ENCODE measurements around the gene HTT. TPM values are rescaled to one million over a fixed set of nuclear protein-coding genes. Genes with fewer than 3 reads are reported as not detected.

The HTT gene
- total and polyA plus RNA-seq, 10 of the 15 experiments (the other 5 are each of a cell fraction or from before 2014, with no cell fraction given), result 3.3 to 113 (median 43.3) TPM

DNA sequence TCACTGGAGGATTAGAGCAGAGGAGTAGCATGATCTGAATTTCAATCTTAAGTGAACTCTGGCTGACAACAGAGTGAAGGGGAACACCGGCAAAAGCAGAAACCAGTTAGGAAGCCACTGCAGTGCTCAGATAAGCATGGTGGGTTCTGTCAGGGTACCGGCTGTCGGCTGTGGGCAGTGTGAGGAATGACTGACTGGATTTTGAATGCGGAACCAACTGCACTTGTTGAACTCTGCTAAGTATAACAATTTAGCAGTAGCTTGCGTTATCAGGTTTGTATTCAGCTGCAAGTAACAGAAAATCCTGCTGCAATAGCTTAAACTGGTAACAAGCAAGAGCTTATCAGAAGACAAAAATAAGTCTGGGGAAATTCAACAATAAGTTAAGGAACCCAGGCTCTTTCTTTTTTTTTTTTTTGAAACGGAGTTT, 5.2 kb downstream of the HTT start (continued):
- TF ChIP-seq, protein P1, sequence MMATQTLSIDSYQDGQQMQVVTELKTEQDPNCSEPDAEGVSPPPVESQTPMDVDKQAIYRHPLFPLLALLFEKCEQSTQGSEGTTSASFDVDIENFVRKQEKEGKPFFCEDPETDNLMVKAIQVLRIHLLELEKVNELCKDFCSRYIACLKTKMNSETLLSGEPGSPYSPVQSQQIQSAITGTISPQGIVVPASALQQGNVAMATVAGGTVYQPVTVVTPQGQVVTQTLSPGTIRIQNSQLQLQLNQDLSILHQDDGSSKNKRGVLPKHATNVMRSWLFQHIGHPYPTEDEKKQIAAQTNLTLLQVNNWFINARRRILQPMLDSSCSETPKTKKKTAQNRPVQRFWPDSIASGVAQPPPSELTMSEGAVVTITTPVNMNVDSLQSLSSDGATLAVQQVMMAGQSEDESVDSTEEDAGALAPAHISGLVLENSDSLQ (IDR thresholded peaks at IDR 0.05), result peak; percentile 74
- TF ChIP-seq, protein P2, sequence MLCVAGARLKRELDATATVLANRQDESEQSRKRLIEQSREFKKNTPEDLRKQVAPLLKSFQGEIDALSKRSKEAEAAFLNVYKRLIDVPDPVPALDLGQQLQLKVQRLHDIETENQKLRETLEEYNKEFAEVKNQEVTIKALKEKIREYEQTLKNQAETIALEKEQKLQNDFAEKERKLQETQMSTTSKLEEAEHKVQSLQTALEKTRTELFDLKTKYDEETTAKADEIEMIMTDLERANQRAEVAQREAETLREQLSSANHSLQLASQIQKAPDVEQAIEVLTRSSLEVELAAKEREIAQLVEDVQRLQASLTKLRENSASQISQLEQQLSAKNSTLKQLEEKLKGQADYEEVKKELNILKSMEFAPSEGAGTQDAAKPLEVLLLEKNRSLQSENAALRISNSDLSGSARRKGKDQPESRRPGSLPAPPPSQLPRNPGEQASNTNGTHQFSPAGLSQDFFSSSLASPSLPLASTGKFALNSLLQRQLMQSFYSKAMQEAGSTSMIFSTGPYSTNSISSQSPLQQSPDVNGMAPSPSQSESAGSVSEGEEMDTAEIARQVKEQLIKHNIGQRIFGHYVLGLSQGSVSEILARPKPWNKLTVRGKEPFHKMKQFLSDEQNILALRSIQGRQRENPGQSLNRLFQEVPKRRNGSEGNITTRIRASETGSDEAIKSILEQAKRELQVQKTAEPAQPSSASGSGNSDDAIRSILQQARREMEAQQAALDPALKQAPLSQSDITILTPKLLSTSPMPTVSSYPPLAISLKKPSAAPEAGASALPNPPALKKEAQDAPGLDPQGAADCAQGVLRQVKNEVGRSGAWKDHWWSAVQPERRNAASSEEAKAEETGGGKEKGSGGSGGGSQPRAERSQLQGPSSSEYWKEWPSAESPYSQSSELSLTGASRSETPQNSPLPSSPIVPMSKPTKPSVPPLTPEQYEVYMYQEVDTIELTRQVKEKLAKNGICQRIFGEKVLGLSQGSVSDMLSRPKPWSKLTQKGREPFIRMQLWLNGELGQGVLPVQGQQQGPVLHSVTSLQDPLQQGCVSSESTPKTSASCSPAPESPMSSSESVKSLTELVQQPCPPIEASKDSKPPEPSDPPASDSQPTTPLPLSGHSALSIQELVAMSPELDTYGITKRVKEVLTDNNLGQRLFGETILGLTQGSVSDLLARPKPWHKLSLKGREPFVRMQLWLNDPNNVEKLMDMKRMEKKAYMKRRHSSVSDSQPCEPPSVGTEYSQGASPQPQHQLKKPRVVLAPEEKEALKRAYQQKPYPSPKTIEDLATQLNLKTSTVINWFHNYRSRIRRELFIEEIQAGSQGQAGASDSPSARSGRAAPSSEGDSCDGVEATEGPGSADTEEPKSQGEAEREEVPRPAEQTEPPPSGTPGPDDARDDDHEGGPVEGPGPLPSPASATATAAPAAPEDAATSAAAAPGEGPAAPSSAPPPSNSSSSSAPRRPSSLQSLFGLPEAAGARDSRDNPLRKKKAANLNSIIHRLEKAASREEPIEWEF (IDR thresholded peaks at IDR 0.05; ENCODE audit: insufficient replicate concordance, low read depth, low read length), result no peak
- TF ChIP-seq RCOR1 (conservative IDR thresholded peaks at IDR 0.05; ENCODE audit: low read depth, low read length), result no peak
- TF ChIP-seq STAT3 (IDR thresholded peaks at IDR 0.05; ENCODE audit: low read depth, low read length), result no peak
- TF ChIP-seq, protein P3, sequence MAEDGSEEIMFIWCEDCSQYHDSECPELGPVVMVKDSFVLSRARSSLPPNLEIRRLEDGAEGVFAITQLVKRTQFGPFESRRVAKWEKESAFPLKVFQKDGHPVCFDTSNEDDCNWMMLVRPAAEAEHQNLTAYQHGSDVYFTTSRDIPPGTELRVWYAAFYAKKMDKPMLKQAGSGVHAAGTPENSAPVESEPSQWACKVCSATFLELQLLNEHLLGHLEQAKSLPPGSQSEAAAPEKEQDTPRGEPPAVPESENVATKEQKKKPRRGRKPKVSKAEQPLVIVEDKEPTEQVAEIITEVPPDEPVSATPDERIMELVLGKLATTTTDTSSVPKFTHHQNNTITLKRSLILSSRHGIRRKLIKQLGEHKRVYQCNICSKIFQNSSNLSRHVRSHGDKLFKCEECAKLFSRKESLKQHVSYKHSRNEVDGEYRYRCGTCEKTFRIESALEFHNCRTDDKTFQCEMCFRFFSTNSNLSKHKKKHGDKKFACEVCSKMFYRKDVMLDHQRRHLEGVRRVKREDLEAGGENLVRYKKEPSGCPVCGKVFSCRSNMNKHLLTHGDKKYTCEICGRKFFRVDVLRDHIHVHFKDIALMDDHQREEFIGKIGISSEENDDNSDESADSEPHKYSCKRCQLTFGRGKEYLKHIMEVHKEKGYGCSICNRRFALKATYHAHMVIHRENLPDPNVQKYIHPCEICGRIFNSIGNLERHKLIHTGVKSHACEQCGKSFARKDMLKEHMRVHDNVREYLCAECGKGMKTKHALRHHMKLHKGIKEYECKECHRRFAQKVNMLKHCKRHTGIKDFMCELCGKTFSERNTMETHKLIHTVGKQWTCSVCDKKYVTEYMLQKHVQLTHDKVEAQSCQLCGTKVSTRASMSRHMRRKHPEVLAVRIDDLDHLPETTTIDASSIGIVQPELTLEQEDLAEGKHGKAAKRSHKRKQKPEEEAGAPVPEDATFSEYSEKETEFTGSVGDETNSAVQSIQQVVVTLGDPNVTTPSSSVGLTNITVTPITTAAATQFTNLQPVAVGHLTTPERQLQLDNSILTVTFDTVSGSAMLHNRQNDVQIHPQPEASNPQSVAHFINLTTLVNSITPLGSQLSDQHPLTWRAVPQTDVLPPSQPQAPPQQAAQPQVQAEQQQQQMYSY (CRISPR knock-in tag; IDR thresholded peaks at IDR 0.05), result no peak
- TF ChIP-seq, protein P4, sequence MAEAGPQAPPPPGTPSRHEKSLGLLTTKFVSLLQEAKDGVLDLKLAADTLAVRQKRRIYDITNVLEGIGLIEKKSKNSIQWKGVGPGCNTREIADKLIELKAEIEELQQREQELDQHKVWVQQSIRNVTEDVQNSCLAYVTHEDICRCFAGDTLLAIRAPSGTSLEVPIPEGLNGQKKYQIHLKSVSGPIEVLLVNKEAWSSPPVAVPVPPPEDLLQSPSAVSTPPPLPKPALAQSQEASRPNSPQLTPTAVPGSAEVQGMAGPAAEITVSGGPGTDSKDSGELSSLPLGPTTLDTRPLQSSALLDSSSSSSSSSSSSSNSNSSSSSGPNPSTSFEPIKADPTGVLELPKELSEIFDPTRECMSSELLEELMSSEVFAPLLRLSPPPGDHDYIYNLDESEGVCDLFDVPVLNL (IDR thresholded peaks at IDR 0.05; ENCODE audit: low read depth, low read length), result no peak
- no peak for TF ChIP-seq SREBF1 (IDR thresholded peaks at IDR 0.05; ENCODE audit: low read length)
- TF ChIP-seq SMAD5 (IDR thresholded peaks at IDR 0.05; ENCODE audit: low read depth), result 0 out of 2 replicates have a peak, but pooled peaks have one; percentile 30
- peak; percentile 35; the same call in 1 of the 2 replicates for TF ChIP-seq ZNF24 (IDR thresholded peaks at IDR 0.05)
- no peak; the same call in 1 of the 2 replicates for TF ChIP-seq ZBED1 (IDR thresholded peaks at IDR 0.05; ENCODE audit: borderline replicate concordance)
- TF ChIP-seq SUPT20H (IDR thresholded peaks at IDR 0.05; ENCODE audit: borderline replicate concordance, control insufficient read depth, low read depth, low read length), result no peak
- TF ChIP-seq ESRRA (IDR thresholded peaks at IDR 0.05; ENCODE audit: low read length), result no peak
- TF ChIP-seq YBX1 (IDR thresholded peaks at IDR 0.05), result no peak
- no peak for TF ChIP-seq KAT2A (conservative IDR thresholded peaks at IDR 0.05; ENCODE audit: control insufficient read depth, low read depth, low read length)
- no peak for TF ChIP-seq SMC3 (IDR thresholded peaks at IDR 0.05; ENCODE audit: borderline replicate concordance, low read length)
- TF ChIP-seq, protein P5, sequence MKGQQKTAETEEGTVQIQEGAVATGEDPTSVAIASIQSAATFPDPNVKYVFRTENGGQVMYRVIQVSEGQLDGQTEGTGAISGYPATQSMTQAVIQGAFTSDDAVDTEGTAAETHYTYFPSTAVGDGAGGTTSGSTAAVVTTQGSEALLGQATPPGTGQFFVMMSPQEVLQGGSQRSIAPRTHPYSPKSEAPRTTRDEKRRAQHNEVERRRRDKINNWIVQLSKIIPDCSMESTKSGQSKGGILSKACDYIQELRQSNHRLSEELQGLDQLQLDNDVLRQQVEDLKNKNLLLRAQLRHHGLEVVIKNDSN (IDR thresholded peaks at IDR 0.05; ENCODE audit: borderline replicate concordance, extremely low read length, insufficient read depth, low read depth, low read length), result no peak
- TF ChIP-seq, protein P6, sequence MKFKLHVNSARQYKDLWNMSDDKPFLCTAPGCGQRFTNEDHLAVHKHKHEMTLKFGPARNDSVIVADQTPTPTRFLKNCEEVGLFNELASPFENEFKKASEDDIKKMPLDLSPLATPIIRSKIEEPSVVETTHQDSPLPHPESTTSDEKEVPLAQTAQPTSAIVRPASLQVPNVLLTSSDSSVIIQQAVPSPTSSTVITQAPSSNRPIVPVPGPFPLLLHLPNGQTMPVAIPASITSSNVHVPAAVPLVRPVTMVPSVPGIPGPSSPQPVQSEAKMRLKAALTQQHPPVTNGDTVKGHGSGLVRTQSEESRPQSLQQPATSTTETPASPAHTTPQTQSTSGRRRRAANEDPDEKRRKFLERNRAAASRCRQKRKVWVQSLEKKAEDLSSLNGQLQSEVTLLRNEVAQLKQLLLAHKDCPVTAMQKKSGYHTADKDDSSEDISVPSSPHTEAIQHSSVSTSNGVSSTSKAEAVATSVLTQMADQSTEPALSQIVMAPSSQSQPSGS (IDR thresholded peaks at IDR 0.05; ENCODE audit: low read length), result no peak

All from GM12878 (cell line).